ENCODE results near the gene RASGRP3. TPM values are rescaled to one million over a fixed set of nuclear protein-coding genes. Genes with fewer than 3 reads are reported as not detected.
"Not testable (repeated sequence)": the region's sequence is repeated elsewhere in the genome, so short reads cannot be mapped to it uniquely, and the experiment has no call there.

RASGRP3 gene
- total and polyA plus RNA-seq, 12 donors = 2.5 to 23.8 (median 10.7) TPM

DNA sequence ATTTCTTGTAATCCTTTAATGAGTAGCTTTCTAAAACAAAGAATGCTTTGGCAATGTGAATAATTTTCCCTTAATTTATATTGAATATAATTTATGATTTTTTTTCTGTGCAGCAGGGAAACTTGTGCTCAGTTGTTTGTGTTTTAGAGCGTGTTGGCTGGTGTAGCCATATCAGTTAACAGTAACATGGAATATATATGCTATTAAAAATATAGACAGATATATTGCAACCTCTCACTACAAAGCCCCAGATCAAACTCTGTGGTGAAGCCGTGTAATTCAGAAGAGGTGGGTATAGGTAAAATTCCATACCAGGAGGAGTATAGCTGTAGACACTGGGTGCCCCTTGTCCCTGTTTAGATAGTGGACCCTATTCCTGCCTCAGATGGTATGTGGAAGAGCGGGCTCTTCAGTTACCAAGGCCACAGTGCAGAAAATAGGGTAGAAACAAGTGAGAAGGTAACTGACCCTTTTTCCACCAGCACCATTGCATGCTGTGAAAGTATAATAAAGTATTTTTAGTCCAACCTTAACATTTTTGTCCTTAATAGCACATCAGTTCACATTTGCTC is 18.1 kb upstream of the RASGRP3 start:
- intact Hi-C loops (cut with DNase I) = no loop called here
- no peak overlapping the region for H3K4me3 ChIP-seq
- 79 to 84% (median 83%) methylated on average over 3 of the region's 3 CpGs for WGBS, 4 donors

DNA sequence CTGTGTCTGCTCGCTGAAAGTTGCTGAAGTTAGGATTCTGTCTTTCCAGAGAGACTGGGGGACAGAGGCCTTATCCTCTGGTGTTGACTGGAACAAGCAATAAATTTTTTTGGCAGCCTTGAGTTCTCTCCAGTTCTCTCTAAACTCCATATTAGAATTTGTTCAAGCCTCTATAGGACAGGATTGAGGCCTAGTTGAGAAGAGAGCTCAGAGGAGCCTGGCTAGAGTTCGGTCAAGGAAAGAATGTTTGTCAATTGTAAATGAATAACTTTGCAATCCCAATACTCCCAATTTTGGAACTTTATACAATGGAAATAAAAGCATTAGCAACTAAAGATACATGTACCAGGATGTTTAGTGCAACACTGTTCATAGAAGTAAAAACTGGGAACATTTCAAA is 16.7 kb upstream of the RASGRP3 start:
- Histone ChIP-seq H3K9me3 (replicated peaks in 1 of 3) (no peaks in the 10 kb centered on the region), H3K36me3 (replicated peaks in 1 of 2) (no peaks in the 10 kb centered on the region), H3K4me3 (no peak overlapping the region), H3K27ac (no peak overlapping the region), H3K27me3 (no peaks in the 10 kb centered on the region), H3K4me1 (replicated peaks in 1 of 2) (no peaks in the 10 kb centered on the region)
- intact Hi-C loops (cut with DNase I) = no loop called here
- DNase-seq = no peak
- TF ChIP-seq POLR2A (IDR thresholded peaks at IDR 0.05) = no peak
- TF ChIP-seq, protein P1, sequence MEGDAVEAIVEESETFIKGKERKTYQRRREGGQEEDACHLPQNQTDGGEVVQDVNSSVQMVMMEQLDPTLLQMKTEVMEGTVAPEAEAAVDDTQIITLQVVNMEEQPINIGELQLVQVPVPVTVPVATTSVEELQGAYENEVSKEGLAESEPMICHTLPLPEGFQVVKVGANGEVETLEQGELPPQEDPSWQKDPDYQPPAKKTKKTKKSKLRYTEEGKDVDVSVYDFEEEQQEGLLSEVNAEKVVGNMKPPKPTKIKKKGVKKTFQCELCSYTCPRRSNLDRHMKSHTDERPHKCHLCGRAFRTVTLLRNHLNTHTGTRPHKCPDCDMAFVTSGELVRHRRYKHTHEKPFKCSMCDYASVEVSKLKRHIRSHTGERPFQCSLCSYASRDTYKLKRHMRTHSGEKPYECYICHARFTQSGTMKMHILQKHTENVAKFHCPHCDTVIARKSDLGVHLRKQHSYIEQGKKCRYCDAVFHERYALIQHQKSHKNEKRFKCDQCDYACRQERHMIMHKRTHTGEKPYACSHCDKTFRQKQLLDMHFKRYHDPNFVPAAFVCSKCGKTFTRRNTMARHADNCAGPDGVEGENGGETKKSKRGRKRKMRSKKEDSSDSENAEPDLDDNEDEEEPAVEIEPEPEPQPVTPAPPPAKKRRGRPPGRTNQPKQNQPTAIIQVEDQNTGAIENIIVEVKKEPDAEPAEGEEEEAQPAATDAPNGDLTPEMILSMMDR (IDR thresholded peaks at IDR 0.05) = no peak
- WGBS, 4 donors = 79 to 98% (median 91%) methylated on average over 2 of the region's 2 CpGs

More for the DNA sequence above, 18.1 kb upstream of the RASGRP3 start:
- Histone ChIP-seq H3K36me3 (replicated peaks in 1 of 2) (no peaks in the 10 kb centered on the region), H3K9me3 (replicated peaks in 1 of 3) (no peaks in the 10 kb centered on the region), H3K4me1 (replicated peaks in 1 of 2) (no peaks in the 10 kb centered on the region), H3K27ac (no peak overlapping the region), H3K27me3 (no peaks in the 10 kb centered on the region)
- TF ChIP-seq POLR2A (IDR thresholded peaks at IDR 0.05) = no peak
- TF ChIP-seq, protein P1 (IDR thresholded peaks at IDR 0.05) = no peak
- DNase-seq = no peak

DNA sequence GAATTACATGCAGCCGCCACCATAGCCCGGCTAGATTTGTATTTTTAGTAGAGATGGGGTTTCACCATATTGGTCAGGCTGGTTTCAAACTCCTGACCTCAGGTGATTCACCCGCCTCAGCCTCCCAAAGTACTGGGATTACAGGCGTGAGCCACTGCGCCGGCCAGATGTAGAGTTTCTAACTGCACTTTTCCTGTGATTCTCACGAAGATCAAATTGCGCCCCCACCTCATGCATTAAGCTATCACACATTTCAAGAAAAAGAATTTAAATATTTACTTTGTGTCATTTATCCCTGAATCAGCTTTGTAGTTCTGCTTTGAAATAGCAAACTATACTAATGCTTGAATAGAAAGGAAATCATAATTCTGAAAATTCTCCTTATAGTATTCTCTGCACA is 13.9 kb upstream of the RASGRP3 start:
- H3K27me3 ChIP-seq; H3K4me3 ChIP-seq; H3K4me1 ChIP-seq (replicated peaks in 1 of 2); H3K36me3 ChIP-seq (replicated peaks in 1 of 2); H3K9me3 ChIP-seq (replicated peaks in 1 of 3); H3K27ac ChIP-seq; DNase-seq; intact Hi-C loops (cut with DNase I): not testable (repeated sequence)
- WGBS, 4 donors = 94 to 97% (median 95%) methylated on average over 8 of the region's 8 CpGs

DNA sequence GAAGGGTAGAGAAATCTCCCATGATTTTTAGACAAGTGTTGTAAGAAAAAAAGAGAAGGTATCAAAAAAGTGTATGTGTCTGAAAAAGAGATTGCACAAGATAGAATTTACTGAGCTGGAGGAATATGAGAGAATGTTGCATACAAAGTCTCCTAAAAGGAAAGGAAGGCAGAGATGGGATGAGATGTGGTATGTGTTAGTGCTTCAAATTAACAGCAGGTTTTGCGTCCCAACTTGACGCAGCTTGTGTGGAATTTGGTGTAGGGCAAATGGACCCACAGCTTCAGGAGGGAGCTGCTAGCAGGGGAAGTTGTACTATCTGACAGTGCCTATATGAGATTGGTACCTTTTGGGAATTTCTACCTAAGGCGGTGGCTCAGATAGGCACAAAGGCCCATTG is 9.0 kb upstream of the RASGRP3 start:
- Histone ChIP-seq H3K27ac (no peak overlapping the region), H3K36me3 (replicated peaks in 1 of 2) (no peaks in the 10 kb centered on the region), H3K9me3 (replicated peaks in 1 of 3) (no peaks in the 10 kb centered on the region), H3K4me3 (no peak overlapping the region), H3K27me3 (no peaks in the 10 kb centered on the region), H3K4me1 (replicated peaks in 1 of 2) (no peaks in the 10 kb centered on the region)
- no peak for TF ChIP-seq POLR2A (IDR thresholded peaks at IDR 0.05)
- TF ChIP-seq, protein P1 (IDR thresholded peaks at IDR 0.05) = no peak
- 81 to 94% (median 86%) methylated on average over 3 of the region's 3 CpGs for WGBS, 4 donors
- intact Hi-C loops (cut with DNase I) = no loop called here
- no peak for DNase-seq

DNA sequence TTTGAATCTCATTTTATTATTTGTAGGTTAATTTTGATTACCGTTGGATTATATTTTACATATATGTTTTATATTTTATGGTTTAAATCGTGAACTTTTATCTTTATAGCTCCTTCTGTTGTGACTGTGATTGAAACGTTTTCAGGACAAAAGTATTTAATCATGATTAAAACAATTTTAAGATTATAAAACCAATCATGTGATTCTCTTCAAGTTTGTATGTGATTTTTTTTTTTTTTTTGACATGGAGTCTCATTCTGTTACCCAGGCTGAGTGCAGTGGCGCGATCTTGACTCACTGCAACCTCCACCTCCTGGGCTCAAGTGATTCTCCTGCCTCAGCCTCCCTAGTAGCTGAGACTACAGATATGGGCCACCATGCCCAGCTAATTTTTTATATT is 7.2 kb upstream of the RASGRP3 start:
- TF ChIP-seq, protein P1 (IDR thresholded peaks at IDR 0.05) = no peak
- no peak for TF ChIP-seq POLR2A (IDR thresholded peaks at IDR 0.05)

More for the DNA sequence above, 7.2 kb upstream of the RASGRP3 start:
- intact Hi-C loops (cut with DNase I) = no loop called here
- WGBS, 4 donors = 88 to 93% (median 91%) methylated on average over 5 of the region's 5 CpGs
- Histone ChIP-seq H3K4me1 (replicated peaks in 1 of 2) (no peaks in the 10 kb centered on the region), H3K27me3 (no peaks in the 10 kb centered on the region), H3K27ac (no peak overlapping the region), H3K36me3 (replicated peaks in 1 of 2) (no peaks in the 10 kb centered on the region), H3K9me3 (replicated peaks in 1 of 3) (no peaks in the 10 kb centered on the region), H3K4me3 (no peak overlapping the region)
- no peak for DNase-seq

All from adrenal gland (tissue), 12 donors.